EL (cell line): Measurements from ENCODE around the gene ADCY7.

ENCODE experiments used
- DNase-seq: peaks from one replicate; pipeline ENCODE4 v3.0.0-alpha.2; 2016

Gene ADCY7

GRCh38 chr16:50269061-50269705 lies 2.8 kb downstream of the ADCY7 start:
- DNase-seq = no peak

DNA sequence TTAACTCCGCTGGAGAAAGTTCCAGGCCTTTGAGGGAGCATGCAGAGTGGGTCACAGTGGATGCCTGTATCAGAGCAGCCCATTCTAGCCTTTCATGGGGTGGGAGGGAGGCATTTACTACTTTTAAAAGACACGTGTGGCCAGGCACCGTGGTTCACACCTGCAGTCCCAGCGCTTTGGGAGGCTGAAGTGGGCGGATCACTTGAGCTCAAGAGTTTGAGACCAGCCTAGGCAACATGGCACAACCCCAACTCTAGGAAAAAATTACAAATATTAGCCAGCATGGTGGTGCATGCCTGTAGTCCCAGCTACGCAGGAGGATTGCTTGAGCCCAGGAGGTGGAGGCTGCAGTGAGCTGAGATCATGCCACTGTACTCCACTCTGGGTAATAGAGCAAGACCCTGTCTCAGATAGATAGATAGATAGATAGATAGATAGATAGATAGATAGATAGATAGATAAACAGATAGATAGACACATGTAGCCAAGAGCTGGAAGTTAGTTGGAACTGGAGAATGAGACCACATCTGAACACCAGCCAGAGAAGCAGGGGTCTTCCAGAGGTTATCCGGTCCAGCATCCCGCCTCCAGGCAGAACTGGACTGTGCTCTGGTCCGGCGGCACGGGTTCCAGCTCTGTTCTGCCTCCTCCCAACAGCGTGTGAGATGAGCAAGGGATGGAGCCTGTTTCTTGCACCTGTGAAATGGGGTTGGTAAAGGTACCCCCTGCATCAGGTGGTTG lies 3.6 kb downstream of the ADCY7 start:
- no peak for DNase-seq

DNA sequence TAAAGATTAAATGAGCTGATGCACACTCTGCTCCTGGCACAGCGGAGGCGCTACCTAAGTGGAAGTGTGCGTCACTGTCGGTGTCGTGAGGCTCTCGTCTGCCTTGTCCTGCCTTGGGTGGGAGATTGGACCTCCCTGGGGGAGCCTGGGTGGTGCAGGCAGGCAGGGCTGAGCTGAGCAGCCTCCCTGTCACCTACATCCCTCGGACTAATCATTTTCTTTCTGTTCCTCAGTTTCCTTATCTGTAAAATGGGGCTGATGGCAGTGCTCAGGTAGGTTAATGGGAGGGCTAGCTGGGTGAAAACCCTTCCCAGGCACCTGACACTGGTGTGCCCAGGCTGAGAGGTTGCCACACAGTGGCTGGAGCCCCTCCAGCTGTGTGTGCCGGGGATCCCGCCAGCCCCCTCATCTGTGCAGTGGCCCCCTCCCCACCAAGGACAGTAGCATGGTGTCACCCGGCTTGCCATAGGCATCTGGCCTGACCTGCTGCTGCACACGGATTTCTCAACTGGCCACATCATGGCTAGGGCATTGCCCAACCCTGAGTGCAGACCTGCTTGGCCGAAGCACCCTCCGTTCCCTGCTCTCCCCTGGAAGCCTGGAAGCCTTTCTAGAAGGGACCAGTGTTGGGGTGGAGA lies 4.3 kb downstream of the ADCY7 start:
- no peak for DNase-seq

- DNase-seq = no peak
These were observed 5.0 kb downstream of the ADCY7 start for GRCh38 chr16:50271148-50272041.

DNA sequence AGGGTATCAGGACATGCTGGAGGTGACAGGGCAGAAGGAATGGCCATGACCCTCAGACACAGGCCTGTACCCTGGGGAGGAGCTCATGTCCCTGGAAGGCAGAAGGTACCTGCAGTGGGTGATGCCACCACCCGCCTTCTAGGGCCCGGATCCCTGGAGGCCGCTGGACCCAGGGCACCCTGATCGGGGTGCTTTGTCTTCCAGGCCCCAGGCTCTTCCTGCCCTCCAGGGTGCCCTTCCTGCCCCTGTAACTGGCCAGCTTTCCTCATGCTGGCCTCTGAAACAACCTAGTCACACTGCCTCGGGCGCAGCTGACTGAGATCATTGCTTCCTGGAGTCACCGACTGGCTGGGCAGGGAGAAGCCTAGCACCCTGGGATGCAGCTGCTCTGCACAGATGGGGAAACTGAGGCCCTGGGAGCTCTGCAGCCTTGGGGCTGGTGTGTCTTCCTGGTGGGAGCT lies 5.8 kb downstream of the ADCY7 start:
- peak; percentile 49 for DNase-seq

DNA sequence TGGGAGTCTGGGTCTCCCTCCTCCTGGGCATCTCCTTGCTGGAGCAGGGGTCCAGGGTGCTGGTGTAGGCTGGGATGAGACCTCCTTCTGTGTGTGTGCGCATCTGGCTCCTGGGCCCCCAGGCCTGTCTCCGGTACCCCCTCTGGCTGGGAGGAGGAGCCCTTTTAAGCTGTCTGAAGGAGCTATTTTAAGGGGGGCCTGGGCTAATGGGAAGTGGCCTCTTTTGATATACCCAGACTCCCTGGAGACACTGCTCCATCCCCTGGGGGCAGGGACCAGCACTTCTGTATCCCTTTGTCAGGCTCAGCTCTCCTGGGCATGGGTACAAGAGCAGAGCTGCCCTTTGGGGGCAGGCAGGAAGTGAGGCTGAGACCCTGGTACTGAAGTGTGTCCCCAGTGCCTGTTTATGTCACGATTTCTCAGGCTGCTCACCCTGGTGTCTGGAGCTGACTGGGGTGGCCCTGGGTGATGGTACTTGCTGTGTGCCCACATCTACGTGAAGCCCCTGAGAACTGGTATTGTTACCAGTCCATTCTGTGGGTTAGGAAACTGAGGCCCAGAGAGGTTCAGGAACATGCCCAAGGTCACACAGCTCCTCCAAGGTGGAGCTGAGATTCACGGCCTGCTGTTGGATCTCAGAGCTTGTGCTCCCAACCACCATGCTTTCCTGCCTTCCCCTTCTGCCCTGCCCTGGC lies 6.5 kb downstream of the ADCY7 start:
- DNase-seq = no peak

GRCh38 chr16:50273382-50273690 lies 7.0 kb downstream of the ADCY7 start:
- no peak for DNase-seq

DNA sequence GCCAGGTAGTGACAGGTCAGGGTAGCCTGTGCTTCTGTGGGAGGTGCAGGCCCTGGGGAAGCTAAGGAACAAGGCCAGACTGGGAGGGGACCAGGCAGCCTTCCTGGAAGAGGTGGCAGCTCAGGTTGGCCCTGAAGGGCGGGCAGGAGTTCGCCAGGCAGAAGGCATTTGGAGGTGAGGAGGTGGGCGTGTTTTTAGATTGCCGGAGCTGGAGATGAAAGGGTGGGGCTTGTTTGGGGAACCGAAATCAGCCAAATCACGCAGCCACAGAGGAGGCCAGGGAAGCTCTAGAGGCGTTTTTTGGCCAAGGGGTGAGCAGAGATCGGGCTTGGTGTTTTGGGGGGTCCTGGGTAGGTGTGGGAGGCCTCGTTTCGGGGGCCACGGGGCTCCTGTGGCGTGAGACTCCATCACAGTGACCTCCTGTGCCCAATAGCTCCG lies 7.6 kb downstream of the ADCY7 start:
- DNase-seq = no peak

GRCh38 chr16:50274326-50275097 lies 8.2 kb downstream of the ADCY7 start:
- DNase-seq = no peak

DNA sequence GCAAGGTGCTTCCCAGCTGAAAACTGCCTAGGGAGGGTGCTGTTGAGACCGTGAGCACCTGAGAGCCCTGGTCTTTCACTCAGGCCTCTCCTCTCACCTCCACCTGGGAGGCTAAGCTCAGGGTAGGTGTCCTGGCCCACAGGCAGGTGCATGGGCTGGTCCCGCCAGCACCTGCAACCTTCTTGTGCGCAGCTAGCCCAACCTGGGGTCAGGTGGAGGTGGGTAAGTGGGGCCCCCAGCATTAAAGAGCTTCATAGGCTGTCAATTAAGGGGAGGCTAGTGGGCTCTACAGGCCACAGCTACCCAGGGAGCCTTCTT lies 8.7 kb downstream of the ADCY7 start:
- no peak for DNase-seq

DNA sequence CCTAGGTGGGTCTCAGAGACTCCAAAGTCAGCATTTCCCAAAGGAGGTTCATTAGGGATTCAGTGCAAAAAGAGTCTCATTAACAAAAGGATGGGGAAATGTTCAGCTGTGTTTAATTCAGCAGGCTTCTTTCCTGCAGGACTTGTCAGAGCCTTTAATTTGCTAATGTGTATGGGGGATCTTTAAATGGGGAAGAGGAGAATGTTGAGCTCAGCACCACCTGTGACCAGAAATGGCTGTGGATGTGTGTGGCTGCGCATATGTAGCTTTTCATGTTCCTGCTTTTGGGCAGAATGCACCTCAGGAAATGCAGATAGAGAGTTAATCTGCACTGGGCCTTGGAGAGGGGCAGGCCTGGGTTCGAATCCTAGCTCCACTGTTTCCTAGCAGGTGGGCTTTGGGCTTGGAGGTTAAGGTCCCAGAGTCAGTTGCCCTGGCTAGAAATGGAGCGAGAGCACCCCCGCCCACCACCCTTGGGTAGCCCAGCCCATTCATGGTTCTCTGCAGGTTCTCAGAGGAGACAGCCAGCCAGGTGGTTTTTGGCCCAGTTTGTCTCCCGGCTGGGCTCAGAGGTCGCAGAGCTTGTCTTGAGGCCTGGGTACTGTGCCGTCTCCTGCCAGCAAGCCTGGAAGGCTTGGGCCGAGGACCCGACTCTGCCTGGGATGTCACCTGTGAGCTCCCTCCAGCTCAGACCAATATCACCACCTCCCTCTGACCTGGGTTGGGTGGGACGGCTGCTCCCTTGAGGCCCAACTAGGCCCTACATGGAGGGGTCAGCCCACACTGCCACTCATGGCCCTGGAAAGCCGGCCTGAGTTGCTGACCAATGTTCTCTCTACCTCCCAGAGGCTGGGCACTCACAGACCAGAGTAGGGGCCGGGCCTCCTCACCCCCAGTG lies 9.3 kb downstream of the ADCY7 start:
- DNase-seq = no peak

DNA sequence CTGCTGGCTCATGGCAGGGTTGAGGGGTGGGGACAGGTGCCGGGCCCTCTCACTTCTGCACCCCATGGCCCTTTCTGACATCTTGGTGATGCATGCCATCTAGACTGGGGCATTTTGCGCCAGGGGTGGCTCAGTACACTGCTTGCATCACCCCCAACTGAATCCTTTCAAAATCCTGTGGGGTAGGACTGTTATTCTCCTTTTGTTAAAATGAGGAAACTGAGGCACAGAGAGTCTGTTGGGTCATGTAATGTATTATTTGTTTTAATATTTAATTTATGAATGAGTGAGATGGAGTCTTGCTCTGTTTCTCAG lies 9.9 kb downstream of the ADCY7 start:
- DNase-seq = no peak

GRCh38 chr16:50276801-50277555 lies 10.6 kb downstream of the ADCY7 start:
- DNase-seq = no peak

DNA sequence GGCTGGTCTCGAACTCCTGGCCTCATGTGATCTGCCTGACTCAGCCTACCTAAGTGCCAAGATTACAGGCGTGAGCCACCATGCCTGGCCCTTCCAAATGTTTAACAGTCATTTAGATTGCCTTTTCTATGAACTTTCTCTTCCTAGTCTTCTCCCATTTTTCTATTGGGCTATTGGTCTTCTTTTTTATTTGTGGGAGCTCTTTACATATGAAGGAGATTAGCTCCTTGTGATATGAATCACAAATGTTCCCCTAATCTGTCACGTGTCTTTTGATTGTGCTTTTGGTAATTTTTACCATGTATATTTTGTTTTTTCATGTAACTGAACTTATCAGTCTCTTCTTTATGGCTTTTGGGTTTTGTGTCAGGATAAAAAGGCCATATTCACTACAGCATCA lies 11.9 kb downstream of the ADCY7 start:
- no peak for DNase-seq

GRCh38 chr16:50279504-50279865 lies 13.1 kb downstream of the ADCY7 start:
- no peak for DNase-seq

DNA sequence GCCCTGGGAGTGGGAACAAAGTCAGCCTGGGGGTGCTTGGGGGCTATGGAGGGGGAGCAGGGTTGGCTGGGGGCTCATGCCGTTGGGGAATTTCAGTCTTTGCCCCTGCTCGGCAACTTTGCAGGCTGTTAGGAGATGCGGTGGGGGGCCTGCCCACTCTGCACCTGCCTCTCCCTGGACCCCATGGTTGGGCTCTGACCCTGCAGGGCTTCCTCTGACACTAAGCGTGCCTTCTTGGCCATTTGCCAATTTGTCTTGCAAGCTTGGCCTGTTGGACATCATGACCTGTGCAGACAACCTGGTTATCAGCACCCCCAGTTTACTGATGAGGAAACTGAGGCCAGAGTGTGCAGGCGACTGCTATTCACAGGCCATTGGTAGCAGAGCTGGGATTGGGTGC lies 14.6 kb downstream of the ADCY7 start:
- no peak for DNase-seq

- DNase-seq = no peak
These were observed 15.1 kb downstream of the ADCY7 start for GRCh38 chr16:50281391-50282009.

GRCh38 chr16:50282010-50282538 lies 15.7 kb downstream of the ADCY7 start:
- DNase-seq = no peak

DNA sequence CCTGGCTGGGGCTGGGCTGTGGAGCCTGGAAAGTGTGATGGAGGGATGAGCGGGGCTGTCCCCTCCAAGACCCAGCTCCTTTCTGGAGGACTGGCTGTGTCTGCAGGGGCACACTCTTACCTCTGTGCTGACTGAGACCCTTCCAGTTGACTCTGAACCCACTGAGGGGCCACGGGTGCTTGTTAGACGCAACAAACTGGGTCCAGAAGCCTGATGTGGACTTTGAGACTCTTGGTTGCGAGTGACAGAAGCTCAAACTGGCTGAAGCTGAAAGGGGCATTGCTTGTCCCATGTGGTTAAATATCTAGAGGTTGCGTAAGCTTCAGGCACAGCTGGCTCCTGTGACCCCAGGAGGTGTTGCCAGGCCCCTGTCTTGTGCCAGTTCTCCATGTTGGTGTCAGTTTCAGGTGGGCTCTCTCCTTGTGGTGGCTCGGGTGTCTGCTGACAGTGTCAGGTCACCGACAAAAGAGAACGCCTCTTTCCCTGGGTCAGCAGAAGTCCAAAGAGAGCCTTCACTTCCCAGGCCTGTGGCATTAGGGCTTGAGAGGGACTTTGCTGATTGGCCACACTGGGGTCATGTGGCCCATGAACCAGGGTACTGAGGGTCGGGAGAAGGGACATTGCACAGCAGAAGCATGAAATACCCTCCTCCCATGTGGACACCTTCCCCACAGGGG lies 16.7 kb downstream of the ADCY7 start:
- DNase-seq = no peak
